Measurements from ENCODE around the gene MN1.

Gene MN1

DNA sequence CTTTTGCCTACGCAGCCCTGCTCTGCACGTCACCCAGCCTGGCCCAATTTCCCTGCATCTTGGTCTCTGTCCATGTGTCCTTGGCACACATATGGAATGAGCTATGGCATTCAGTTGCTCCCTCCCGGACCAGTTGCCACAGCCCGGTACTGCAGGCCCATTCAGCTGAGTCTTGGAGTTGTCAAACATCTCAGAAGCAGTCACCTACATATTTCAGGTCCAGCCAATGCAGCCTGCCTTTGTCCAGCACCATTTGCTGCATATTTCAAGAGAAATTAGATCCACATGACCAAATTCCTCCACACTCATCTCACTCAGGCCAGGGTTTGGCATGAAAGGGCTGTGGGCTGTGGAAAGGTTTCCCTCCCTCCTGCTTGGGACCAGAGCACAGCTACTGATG, 76.8 kb downstream of the MN1 start:
- no peak for DNase-seq (ENCODE audit: extremely low read depth, low read depth)
- TF ChIP-seq, protein P1, sequence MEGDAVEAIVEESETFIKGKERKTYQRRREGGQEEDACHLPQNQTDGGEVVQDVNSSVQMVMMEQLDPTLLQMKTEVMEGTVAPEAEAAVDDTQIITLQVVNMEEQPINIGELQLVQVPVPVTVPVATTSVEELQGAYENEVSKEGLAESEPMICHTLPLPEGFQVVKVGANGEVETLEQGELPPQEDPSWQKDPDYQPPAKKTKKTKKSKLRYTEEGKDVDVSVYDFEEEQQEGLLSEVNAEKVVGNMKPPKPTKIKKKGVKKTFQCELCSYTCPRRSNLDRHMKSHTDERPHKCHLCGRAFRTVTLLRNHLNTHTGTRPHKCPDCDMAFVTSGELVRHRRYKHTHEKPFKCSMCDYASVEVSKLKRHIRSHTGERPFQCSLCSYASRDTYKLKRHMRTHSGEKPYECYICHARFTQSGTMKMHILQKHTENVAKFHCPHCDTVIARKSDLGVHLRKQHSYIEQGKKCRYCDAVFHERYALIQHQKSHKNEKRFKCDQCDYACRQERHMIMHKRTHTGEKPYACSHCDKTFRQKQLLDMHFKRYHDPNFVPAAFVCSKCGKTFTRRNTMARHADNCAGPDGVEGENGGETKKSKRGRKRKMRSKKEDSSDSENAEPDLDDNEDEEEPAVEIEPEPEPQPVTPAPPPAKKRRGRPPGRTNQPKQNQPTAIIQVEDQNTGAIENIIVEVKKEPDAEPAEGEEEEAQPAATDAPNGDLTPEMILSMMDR (IDR thresholded peaks at IDR 0.05; ENCODE audit: low read depth, low read length) = no peak

DNA sequence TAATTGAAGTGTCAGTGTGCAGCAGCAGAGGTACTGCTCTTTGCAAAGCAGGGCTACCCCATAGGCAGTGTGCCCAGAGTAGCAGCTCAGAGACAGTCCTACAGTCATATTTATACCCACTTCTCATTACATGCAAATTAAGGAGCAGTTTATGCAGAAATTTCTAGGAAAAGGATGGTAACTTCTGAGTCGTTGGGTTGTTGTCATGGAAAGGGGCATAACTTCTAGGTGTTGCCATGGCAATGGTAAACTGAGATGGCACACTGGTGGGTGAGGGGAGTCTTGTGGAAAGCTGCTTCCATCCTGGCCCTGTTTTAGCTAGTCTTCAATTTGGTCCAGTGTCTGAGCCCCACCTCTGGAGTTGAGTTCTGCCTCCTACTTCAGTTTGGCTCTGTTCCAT, 77.4 kb downstream of the MN1 start:
- no peak for DNase-seq (ENCODE audit: extremely low read depth, low read depth)
- TF ChIP-seq, protein P1 (IDR thresholded peaks at IDR 0.05; ENCODE audit: low read depth, low read length) = no peak

DNA sequence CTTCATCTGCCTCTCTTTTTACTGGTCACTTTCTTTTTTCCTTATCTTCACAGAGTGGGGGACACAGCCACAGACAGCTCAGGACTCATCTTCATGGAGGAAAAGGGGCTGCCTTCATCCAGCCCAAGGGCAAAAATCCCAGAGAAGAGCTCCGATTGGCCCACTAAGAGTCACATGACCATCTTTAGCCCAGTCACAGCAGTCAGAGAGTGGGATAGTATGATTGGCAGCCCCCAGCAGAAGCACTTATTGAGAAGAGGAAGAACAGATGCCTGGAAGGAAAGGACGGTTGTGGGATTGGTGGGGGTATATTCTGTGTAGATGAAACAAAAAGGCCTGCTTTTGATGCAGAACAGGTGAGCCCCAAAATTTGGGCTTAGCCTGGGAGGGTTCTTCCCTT, 77.8 kb downstream of the MN1 start:
- TF ChIP-seq, protein P1 (IDR thresholded peaks at IDR 0.05; ENCODE audit: low read depth, low read length) = no peak
- DNase-seq (ENCODE audit: extremely low read depth, low read depth) = no peak

DNA sequence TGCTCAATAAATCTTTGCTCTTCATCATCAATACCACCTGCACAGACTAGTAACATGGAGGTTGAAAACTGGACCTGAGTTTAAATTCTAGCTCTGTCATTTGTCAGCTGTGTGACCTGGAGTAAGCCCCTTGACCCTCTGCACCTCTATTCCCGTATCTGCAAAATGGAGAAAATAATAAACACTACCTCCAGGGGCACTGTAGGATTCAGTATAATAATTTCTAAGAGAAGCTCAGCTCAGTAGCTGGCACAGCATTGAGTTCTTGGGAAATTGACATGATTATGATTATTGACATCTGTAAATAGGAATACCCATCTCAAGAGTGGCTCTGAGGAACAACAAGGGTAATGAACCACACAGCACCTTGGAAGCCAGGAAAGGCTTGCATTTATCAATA, 78.4 kb downstream of the MN1 start:
- no peak for DNase-seq (ENCODE audit: extremely low read depth, low read depth)
- TF ChIP-seq, protein P1 (IDR thresholded peaks at IDR 0.05; ENCODE audit: low read depth, low read length) = peak; percentile 9

DNA sequence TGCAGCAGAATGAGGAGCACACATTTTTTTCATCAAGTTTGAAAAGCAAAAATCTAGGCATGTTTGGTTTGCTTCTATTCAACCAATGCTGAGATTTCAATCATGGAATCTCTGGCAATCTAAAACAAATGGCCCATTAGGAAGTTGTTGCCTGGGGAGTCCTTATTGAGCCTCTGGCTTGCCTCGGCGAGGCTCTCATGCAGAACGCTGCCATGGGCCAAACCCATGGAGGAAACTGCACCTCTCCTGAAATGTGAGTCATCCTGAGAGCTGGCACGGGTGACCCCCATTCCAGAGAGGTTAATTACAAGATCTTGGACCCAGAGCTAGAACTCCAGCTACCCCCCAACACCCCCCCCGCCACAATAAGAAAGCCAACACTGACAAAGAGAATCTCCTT, 80.7 kb downstream of the MN1 start:
- TF ChIP-seq, protein P1 (IDR thresholded peaks at IDR 0.05; ENCODE audit: low read depth, low read length) = no peak
- DNase-seq (ENCODE audit: extremely low read depth, low read depth) = peak; percentile 69

DNA sequence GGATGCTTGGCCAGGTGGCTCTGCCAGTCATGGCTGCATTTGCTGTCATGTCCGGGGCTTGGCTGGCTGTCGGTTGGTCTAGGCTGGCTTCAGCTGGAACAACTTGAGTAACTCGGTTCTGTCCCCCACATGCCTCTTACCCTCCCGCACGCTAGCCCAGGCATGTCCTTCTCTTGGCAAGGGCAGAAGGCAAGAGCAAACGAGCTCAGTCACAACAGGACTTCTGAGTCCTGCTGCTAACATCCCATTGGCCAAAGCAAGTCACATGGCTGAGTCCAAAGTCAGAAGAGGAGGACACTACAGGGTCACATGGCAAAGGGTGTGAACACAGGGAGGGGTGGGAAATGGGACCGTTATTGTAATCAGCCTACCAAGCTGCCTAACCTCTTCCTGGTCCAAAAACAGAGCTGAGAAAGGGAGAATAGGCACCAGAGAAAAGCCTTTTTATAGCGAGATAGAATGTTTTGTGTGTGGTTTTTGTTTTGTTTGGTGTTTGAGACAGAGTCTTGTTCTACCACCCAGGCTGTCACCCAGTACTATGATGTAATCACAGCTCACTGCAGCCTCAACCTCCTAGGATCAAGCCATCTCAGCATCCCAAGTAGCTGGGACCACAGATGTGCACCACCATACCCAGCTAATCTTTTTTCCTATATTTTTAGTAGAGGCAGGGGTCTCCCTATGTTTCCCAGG, 81.9 kb downstream of the MN1 start:
- DNase-seq (ENCODE audit: extremely low read depth, low read depth) = no peak
- TF ChIP-seq, protein P1 (IDR thresholded peaks at IDR 0.05; ENCODE audit: low read depth, low read length) = no peak

DNA sequence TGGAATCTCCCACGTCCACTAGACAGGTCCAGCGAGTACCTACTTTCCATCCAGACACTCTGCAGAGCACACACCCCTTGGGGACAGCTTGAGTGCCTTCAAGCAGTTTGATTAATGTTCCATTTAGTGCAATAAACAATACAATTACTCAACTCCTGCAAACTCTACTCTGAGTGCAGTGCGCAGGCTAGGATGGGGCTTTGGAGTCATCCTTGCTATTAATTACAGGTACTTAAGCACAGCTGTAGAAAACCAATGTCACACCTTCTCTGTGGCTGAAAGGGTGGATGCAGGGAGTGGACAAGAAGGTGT, 82.6 kb downstream of the MN1 start:
- DNase-seq (ENCODE audit: extremely low read depth, low read depth) = no peak
- TF ChIP-seq, protein P1 (IDR thresholded peaks at IDR 0.05; ENCODE audit: low read depth, low read length) = no peak
